Measurements from ENCODE around the gene ZC3HAV1L.
A peak's percentile ranks its signal among the peaks of the same experiment; 100 is the strongest.

The ZC3HAV1L gene

GRCh38 chr7:139036901-139037300 is 1.1 kb upstream of the ZC3HAV1L start:
- no peaks in the 10 kb centered on the region for H3K36me3 ChIP-seq (ENCODE audit: insufficient read depth, low read length)
- H3F3A ChIP-seq (ENCODE audit: insufficient read depth, low read length), result no peaks in the 10 kb centered on the region
- no peak overlapping the region for H3K4me2 ChIP-seq (ENCODE audit: low read length)
- no peak overlapping the region for H2AFZ ChIP-seq (ENCODE audit: low read length)
- H3K9me3 ChIP-seq (ENCODE audit: low read length), result no peaks in the 10 kb centered on the region
- peaks cover 4% of the 10 kb centered on the region for H3K4me1 ChIP-seq (ENCODE audit: insufficient read depth, low read length, severe bottlenecking)
- no peak overlapping the region for H3K27ac ChIP-seq (ENCODE audit: low read depth, low read length, poor library complexity, severe bottlenecking)
- no peak for TF ChIP-seq EZH2 (IDR thresholded peaks at IDR 0.05; ENCODE audit: borderline replicate concordance, low read length)
- TF ChIP-seq, protein P1, sequence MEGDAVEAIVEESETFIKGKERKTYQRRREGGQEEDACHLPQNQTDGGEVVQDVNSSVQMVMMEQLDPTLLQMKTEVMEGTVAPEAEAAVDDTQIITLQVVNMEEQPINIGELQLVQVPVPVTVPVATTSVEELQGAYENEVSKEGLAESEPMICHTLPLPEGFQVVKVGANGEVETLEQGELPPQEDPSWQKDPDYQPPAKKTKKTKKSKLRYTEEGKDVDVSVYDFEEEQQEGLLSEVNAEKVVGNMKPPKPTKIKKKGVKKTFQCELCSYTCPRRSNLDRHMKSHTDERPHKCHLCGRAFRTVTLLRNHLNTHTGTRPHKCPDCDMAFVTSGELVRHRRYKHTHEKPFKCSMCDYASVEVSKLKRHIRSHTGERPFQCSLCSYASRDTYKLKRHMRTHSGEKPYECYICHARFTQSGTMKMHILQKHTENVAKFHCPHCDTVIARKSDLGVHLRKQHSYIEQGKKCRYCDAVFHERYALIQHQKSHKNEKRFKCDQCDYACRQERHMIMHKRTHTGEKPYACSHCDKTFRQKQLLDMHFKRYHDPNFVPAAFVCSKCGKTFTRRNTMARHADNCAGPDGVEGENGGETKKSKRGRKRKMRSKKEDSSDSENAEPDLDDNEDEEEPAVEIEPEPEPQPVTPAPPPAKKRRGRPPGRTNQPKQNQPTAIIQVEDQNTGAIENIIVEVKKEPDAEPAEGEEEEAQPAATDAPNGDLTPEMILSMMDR (IDR thresholded peaks at IDR 0.05; ENCODE audit: low read length), result no peak
- no peak overlapping the region for H3K9ac ChIP-seq (ENCODE audit: low read length)
- H3K79me2 ChIP-seq (ENCODE audit: insufficient read depth, low read length), result no peaks in the 10 kb centered on the region
- H4K20me1 ChIP-seq (ENCODE audit: insufficient read depth, low read length), result no peaks in the 10 kb centered on the region
- no peak overlapping the region for H3K4me3 ChIP-seq (ENCODE audit: low read depth, low read length, poor library complexity, severe bottlenecking)
- H3K9me2 ChIP-seq (ENCODE audit: low read depth, low read length), result no peaks in the 10 kb centered on the region
- H3K27me3 ChIP-seq (ENCODE audit: insufficient read depth, low read length), result 0 out of 2 replicates have a peak, but pooled peaks cover 4% of the 10 kb centered on the region

GRCh38 chr7:139034855-139035585 is 822 bp downstream of the ZC3HAV1L start:
- Histone ChIP-seq H4K20me1 (ENCODE audit: insufficient read depth, low read length) (no peaks in the 10 kb centered on the region), H2AFZ (ENCODE audit: low read length) (no peak overlapping the region), H3K9ac (ENCODE audit: low read length) (no peak overlapping the region; the same call in 1 of the 2 replicates), H3K27ac (ENCODE audit: low read depth, low read length, poor library complexity, severe bottlenecking) (no peak overlapping the region), H3K4me2 (ENCODE audit: low read length) (peak overlapping the region; percentile 49; the same call in 1 of the 2 replicates), H3K36me3 (ENCODE audit: insufficient read depth, low read length) (no peaks in the 10 kb centered on the region), H3K79me2 (ENCODE audit: insufficient read depth, low read length) (no peaks in the 10 kb centered on the region), H3F3A (ENCODE audit: insufficient read depth, low read length) (no peaks in the 10 kb centered on the region), H3K9me3 (ENCODE audit: low read length) (no peaks in the 10 kb centered on the region), H3K4me3 (ENCODE audit: low read depth, low read length, poor library complexity, severe bottlenecking) (peak overlapping the region; percentile 53), H3K4me1 (ENCODE audit: insufficient read depth, low read length, severe bottlenecking) (no peaks in the 10 kb centered on the region), H3K9me2 (ENCODE audit: low read depth, low read length) (no peaks in the 10 kb centered on the region), H3K27me3 (ENCODE audit: insufficient read depth, low read length) (0 out of 2 replicates have a peak, but pooled peaks cover 4% of the 10 kb centered on the region)
- TF ChIP-seq, protein P1 (IDR thresholded peaks at IDR 0.05; ENCODE audit: low read length), result no peak

GRCh38 chr7:139034336-139034735 is 1.5 kb downstream of the ZC3HAV1L start:
- TF ChIP-seq, protein P1 (IDR thresholded peaks at IDR 0.05; ENCODE audit: low read length), result no peak
- TF ChIP-seq EZH2 (IDR thresholded peaks at IDR 0.05; ENCODE audit: borderline replicate concordance, low read length), result no peak
- Histone ChIP-seq H3K9me2 (ENCODE audit: low read depth, low read length) (no peaks in the 10 kb centered on the region), H3K4me2 (ENCODE audit: low read length) (no peak overlapping the region), H4K20me1 (ENCODE audit: insufficient read depth, low read length) (no peaks in the 10 kb centered on the region), H3K36me3 (ENCODE audit: insufficient read depth, low read length) (no peaks in the 10 kb centered on the region), H3K79me2 (ENCODE audit: insufficient read depth, low read length) (no peaks in the 10 kb centered on the region), H3K27me3 (ENCODE audit: insufficient read depth, low read length) (0 out of 2 replicates have a peak, but pooled peaks cover 4% of the 10 kb centered on the region), H3K4me3 (ENCODE audit: low read depth, low read length, poor library complexity, severe bottlenecking) (no peak overlapping the region), H3K4me1 (ENCODE audit: insufficient read depth, low read length, severe bottlenecking) (no peaks in the 10 kb centered on the region), H3F3A (ENCODE audit: insufficient read depth, low read length) (no peaks in the 10 kb centered on the region), H3K27ac (ENCODE audit: low read depth, low read length, poor library complexity, severe bottlenecking) (no peak overlapping the region), H2AFZ (ENCODE audit: low read length) (no peak overlapping the region), H3K9ac (ENCODE audit: low read length) (no peak overlapping the region), H3K9me3 (ENCODE audit: low read length) (no peaks in the 10 kb centered on the region)

Measured in OCI-LY1 (cell line).